HG03457 (cell line): ENCODE results near the gene PACS2.
"Not testable (repeated sequence)": the region's sequence is repeated elsewhere in the genome, so short reads cannot be mapped to it uniquely, and the experiment has no call there.

Experiments
- ATAC-seq: cut with Tn5 transposase; IDR thresholded peaks from one replicate; pipeline ENCODE4 v1.9.1; 2021; ENCODE audit warnings: moderate number of reproducible peaks; ENCODE audit not compliant: unreplicated experiment

PACS2 gene

GRCh38 chr14:105313381-105314286, 914 bp upstream of the PACS2 start:
- ATAC-seq, result no peak

GRCh38 chr14:105315211-105315721, 718 bp downstream of the PACS2 start:
- ATAC-seq, result no peak

GRCh38 chr14:105315941-105316576, 1.5 kb downstream of the PACS2 start:
- no peak for ATAC-seq

- no peak for ATAC-seq
Measured at GRCh38 chr14:105316577-105316941, 2.0 kb downstream of the PACS2 start.

DNA sequence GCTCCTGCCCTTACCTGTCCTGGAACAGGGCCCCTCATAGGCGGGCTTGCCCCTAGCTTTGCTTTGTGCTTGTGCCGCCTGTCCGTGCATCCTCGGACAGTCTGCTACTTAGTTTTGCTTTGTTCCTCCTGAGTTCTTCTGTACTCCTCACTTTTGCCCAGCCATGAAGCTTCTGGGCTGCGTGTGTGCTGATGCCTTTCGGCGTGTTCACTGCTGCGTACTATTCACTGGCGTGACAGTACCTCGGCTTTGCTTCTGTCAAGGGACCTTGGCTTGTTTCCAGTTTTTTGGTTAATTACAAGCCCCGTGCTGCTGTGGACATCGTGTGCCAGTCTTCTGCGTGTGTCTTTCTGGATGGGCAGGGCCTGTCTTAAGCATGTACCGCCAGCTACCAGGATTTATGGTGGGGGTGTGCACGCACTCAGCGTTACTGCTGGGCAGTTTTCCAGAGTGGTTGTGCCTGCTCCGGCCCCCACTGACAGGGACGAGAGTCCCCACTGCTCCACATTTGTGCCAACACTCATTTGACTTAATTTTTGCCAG, 2.5 kb downstream of the PACS2 start:
- no peak for ATAC-seq

GRCh38 chr14:105317546-105317945, 3.0 kb downstream of the PACS2 start:
- no peak for ATAC-seq

GRCh38 chr14:105322791-105323556, 8.4 kb downstream of the PACS2 start:
- ATAC-seq, result no peak

GRCh38 chr14:105323663-105324062, 9.1 kb downstream of the PACS2 start:
- ATAC-seq, result no peak

GRCh38 chr14:105324080-105324778, 9.7 kb downstream of the PACS2 start:
- no peak for ATAC-seq

GRCh38 chr14:105324871-105325270, 10.3 kb downstream of the PACS2 start:
- no peak for ATAC-seq

GRCh38 chr14:105325303-105325702, 10.8 kb downstream of the PACS2 start:
- no peak for ATAC-seq

- ATAC-seq, result no peak
Measured at GRCh38 chr14:105325716-105326567, 11.4 kb downstream of the PACS2 start.

DNA sequence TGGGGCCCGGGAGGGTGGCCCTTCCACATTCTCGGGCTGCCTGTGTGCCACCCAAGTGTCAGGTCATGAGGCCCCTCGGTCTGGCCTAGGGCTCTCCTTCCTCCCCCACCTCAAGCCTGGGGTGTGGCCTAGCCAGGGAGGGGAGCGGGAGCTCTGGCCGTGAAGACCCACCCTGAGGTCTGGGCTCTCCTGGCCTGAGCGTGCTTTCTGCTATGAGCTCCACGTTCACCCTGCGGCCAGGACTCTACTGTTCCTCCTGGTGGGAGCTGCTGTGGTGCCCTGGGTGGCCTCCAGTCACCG, 12.0 kb downstream of the PACS2 start:
- no peak for ATAC-seq

DNA sequence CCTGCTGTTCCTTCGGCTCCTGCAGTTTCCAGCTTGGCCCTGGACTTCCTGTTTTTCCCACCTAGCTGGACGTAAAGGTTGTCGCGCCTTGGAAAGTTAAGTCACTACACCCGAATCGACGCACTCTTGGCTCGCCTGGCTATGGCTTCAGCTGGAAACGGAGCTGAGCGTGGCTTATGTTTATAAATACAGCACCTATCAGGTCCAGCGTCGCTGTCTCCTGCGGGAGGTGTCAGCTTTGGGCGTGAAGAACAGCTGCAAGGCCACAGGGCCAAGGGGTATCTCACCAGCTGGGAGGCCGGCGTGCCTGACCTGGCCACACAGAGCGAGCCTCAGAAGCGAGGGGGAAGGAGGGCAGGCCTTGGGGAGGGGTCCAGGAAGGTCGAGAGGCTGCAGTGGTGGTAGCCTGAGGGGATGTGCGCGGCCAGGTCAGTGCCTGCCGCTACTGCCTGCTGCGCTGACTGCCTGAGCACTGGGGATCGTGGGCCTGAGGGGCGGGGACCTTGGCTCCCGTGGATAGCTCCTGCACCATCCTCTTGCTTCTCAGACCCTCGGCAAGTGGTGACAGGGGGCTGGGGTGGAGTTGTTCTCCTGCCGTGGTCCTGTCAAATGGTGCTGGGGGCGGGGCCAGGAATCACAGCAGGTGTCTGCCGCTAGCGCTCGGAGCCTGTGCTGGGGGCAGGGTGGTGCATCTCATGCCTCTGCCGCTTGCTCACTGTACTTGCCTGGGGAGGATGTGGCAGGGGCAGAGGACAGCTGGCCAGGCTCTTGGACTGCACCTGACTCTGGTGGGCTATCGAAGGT, 12.5 kb downstream of the PACS2 start:
- no peak for ATAC-seq

DNA sequence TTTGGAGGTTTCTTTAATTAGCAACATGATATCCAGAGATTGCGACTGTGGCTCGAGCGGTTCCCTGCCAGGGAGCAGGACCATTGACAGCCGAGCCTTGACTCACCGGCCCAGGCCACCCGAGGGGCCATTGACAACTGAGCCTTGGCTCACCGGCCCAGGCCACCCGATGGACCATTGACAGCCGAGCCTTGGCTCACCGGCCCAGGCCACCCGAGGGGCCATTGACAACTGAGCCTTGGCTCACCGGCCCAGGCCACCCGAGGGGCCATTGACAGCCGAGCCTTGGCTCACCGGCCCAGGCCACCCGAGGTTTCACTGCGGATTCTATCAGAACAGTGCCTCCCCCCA, 13.1 kb downstream of the PACS2 start:
- not testable (repeated sequence) for ATAC-seq

- no peak for ATAC-seq
Measured at GRCh38 chr14:105328070-105328677, 13.6 kb downstream of the PACS2 start.

GRCh38 chr14:105328678-105329390, 14.3 kb downstream of the PACS2 start:
- no peak for ATAC-seq
